Spinal cord (tissue), 10 donors: ENCODE data around the gene SPG11. TPM values are rescaled to one million over a fixed set of nuclear protein-coding genes. Genes with fewer than 3 reads are reported as not detected.

ENCODE experiments used
- DNase-seq, 6 donors: peaks; one replicate each; pipeline versions ENCODE4 v3.0.0 to v3.0.0-alpha.2; 2013 to 2015; ENCODE audit warnings: low spot score in 6 of 6, low read depth in 4 of 6
- H3K27ac ChIP-seq: one replicate; pipeline ENCODE4 v1.5.1; 2013; ENCODE audit warnings: low read depth, low read length, control low read depth
- H3K27me3 ChIP-seq: one replicate; pipeline ENCODE4 v1.6.1; 2013; ENCODE audit warnings: low read length; ENCODE audit not compliant: control insufficient read depth, insufficient read depth
- H3K36me3 ChIP-seq: one replicate; pipeline ENCODE4 v1.6.1; 2013; ENCODE audit warnings: low read length; ENCODE audit not compliant: control insufficient read depth, insufficient read depth
- H3K4me1 ChIP-seq: one replicate; pipeline ENCODE4 v1.6.1; 2013; ENCODE audit warnings: low read length; ENCODE audit not compliant: control insufficient read depth, insufficient read depth
- H3K4me3 ChIP-seq: one replicate; pipeline ENCODE4 v1.5.1; 2013; ENCODE audit warnings: low read depth, low read length, control low read depth
- H3K9me3 ChIP-seq: one replicate; pipeline ENCODE4 v1.6.1; 2013; ENCODE audit warnings: low read length; ENCODE audit not compliant: control insufficient read depth, insufficient read depth
- WGBS: methylation state at CpG from one replicate; pipeline ENCODE4 v1.1.5; 2013; ENCODE audit warnings: missing lambda C conversion rate; ENCODE audit not compliant: insufficient coverage; 5-methylcytosine and 5-hydroxymethylcytosine counted together
- polyA plus RNA-seq, 2 donors: library from polyadenylated mRNA; unstranded; fragments of 120-200 nt; gene quantifications; one replicate each; pipeline ENCODE4 v1.2.1, GENCODE V29; 2013; ENCODE audit not compliant: insufficient read length in 2 of 2
- total RNA-seq, 2 donors: library from RNA; depleted of rRNA in 1 of 2; stranded (reverse); fragments of 120-200 nt in 1 of 2; fragments of >200 nt in 1 of 2; gene quantifications; one replicate each; pipeline versions ENCODE4 v1.2.3 to v1.2.4, GENCODE V29; 2013 to 2014
- donor health status: healthy.

The SPG11 gene
- total and polyA plus RNA-seq, 4 donors: 63.0 to 87.9 (median 81.2) TPM

DNA sequence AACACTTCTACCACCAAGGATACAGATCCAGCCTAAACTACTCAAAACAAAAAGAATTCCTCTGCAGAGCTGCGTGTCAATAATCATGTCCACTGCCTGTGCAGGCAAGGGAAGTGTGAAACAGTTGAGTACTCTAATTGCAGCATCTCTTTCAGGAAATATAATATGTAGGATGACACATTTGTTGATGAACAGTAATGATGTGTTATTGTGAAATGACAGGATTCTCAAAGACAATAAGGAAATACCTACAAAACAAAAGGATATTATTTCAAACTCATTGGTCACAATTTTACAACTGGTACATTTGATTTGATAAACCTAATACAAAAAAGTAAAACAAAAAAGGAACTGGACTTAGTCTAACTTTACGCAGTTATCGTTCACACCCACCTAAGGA lies 4.4 kb downstream of the SPG11 start:
- no peaks in the 10 kb centered on the region for H3K9me3 ChIP-seq
- peaks cover 8% of the 10 kb centered on the region for H3K4me1 ChIP-seq
- no CpG with 5 or more reads among the region's 3 CpGs for WGBS
- H3K27ac ChIP-seq: no peak overlapping the region
- no peaks in the 10 kb centered on the region for H3K27me3 ChIP-seq
- no peak for DNase-seq
- peaks cover 13% of the 10 kb centered on the region for H3K36me3 ChIP-seq
- H3K4me3 ChIP-seq: no peak overlapping the region

- no peak overlapping the region for H3K4me3 ChIP-seq
- DNase-seq: no peak
- H3K27me3 ChIP-seq: no peaks in the 10 kb centered on the region
- no peak overlapping the region for H3K27ac ChIP-seq
- peaks cover 3% of the 10 kb centered on the region for H3K4me1 ChIP-seq
- H3K36me3 ChIP-seq: peaks cover 15% of the 10 kb centered on the region
- H3K9me3 ChIP-seq: no peaks in the 10 kb centered on the region
These were observed 6.1 kb downstream of the SPG11 start for GRCh38 chr15:44657378-44657777.

DNA sequence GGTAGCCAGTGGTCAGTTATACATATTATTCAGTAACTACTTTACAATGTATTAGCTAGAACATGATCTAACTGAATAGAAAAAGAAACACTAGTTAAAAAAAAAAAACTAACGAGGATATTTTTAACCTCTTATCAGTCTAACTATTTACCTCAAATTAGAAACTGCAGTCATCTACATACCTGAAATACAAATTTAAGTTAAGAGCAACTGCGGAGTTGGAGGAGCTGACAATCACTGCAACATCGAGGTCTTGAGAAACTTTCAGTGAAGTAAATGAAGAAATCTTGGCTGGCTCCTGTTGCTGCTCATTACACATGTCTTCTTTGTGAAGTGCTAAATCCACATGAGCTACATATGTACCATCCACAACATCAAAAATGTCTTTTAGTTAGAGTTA lies 6.5 kb downstream of the SPG11 start:
- 100% methylated on average over 1 of the region's 3 CpGs for WGBS
- Histone ChIP-seq H3K27ac (no peak overlapping the region), H3K27me3 (no peaks in the 10 kb centered on the region), H3K9me3 (no peaks in the 10 kb centered on the region), H3K4me1 (no peaks in the 10 kb centered on the region), H3K36me3 (peaks cover 15% of the 10 kb centered on the region), H3K4me3 (no peak overlapping the region)
- DNase-seq: no peak

DNA sequence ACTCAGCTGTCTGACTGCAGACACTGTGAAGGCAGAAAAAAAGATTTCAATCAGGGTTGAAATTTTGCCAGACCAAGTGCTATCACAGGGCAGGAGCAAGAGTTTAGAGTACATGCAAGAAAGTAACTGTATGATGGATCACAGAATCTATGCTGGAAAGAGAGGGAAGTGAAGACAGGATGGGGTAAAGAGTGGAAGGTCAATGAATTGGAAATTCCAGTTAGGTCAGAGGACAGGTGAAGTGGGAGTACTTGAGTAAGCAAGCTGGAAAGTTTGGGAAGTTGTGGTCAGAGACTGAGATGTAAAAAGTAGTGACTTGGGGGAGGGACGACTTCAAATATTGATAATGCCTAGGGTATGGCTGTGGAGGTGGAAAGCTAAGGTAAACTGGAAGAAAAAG lies 7.2 kb downstream of the SPG11 start:
- no peak for DNase-seq
- Histone ChIP-seq H3K27me3 (no peaks in the 10 kb centered on the region), H3K4me3 (no peak overlapping the region), H3K9me3 (no peaks in the 10 kb centered on the region), H3K36me3 (peaks cover 17% of the 10 kb centered on the region), H3K27ac (no peak overlapping the region), H3K4me1 (no peaks in the 10 kb centered on the region)
- WGBS: 100% methylated on average over 1 of the region's 1 CpG

GRCh38 chr15:44654858-44655257 lies 8.6 kb downstream of the SPG11 start:
- no peaks in the 10 kb centered on the region for H3K4me1 ChIP-seq
- DNase-seq: no peak

DNA sequence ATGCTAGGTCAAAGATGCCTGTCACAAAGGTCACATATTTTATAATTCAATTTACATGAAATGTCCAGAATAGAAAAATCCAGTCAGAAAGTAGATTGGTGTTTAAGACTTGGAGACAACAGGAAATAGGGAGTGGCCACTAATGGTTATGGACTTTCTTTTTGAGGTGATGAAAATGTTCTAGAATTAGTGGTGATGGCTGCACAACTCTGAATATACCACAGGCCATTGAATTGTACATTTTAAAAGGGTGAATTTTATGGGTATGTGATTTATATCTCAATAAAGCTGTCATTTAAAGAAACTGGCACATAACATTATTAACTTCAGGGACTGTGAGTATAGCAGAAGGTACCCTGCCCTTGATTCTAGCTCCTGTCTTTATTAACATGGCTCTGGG lies 15.8 kb downstream of the SPG11 start:
- H3K9me3 ChIP-seq: no peaks in the 10 kb centered on the region
- H3K4me3 ChIP-seq: no peak overlapping the region
- H3K4me1 ChIP-seq: no peaks in the 10 kb centered on the region
- no peak overlapping the region for H3K27ac ChIP-seq
- DNase-seq: no peak
- H3K36me3 ChIP-seq: peaks cover 31% of the 10 kb centered on the region
- no peaks in the 10 kb centered on the region for H3K27me3 ChIP-seq

More at GRCh38 chr15:44654858-44655257, 8.6 kb downstream of the SPG11 start:
- Histone ChIP-seq H3K9me3 (no peaks in the 10 kb centered on the region), H3K4me3 (no peak overlapping the region), H3K27ac (no peak overlapping the region), H3K36me3 (peaks cover 28% of the 10 kb centered on the region), H3K27me3 (no peaks in the 10 kb centered on the region)
- WGBS: no CpG with 5 or more reads among the region's 6 CpGs

GRCh38 chr15:44647036-44647435 lies 16.4 kb downstream of the SPG11 start:
- Histone ChIP-seq H3K4me1 (no peaks in the 10 kb centered on the region), H3K36me3 (peaks cover 31% of the 10 kb centered on the region), H3K9me3 (no peaks in the 10 kb centered on the region), H3K27me3 (no peaks in the 10 kb centered on the region), H3K27ac (no peak overlapping the region), H3K4me3 (no peak overlapping the region)
- no peak for DNase-seq
- no CpG with 5 or more reads among the region's 1 CpG for WGBS

DNA sequence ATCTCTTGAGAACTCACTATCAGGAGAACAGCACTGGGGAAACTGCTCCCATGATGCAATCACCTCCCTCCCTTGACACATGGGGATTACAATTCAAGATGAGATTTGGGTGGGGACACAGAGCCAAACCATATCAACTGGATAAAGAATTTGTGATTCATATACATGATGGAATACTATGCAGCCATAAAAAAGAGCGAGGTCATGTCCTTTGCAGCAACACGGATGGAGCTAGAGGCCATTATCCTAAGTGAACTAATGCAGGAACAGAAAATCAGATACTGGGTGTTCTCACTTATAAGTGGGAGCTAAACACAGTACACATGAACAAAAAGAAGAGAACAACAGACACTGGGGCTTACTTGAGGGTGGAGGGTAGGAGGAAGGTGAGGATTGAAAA lies 17.0 kb downstream of the SPG11 start:
- Histone ChIP-seq H3K4me3 (no peak overlapping the region), H3K27me3 (no peaks in the 10 kb centered on the region), H3K4me1 (no peaks in the 10 kb centered on the region), H3K9me3 (no peaks in the 10 kb centered on the region), H3K27ac (no peak overlapping the region), H3K36me3 (peaks cover 31% of the 10 kb centered on the region)
- WGBS: no CpG with 5 or more reads among the region's 2 CpGs
- no peak for DNase-seq

DNA sequence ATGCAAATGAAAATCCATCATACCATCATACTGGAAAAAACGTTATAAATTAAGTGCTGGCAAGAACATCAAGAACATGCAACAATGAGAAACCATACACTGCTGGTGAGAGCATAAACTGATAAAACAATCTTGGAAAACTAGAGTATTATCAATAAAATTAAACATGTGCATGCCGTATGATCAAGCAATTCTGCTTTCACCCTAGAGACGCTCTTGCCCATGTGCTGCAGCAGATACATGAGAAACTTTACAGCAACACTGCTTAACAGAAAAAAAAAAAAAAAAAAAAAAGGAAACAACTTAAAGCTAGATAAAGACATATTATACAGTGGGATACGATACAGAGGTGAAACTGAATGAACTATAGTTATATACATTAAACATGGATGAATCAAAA lies 21.8 kb downstream of the SPG11 start:
- no peaks in the 10 kb centered on the region for H3K27me3 ChIP-seq
- H3K27ac ChIP-seq: no peak overlapping the region
- no peak for DNase-seq
- H3K4me1 ChIP-seq: no peaks in the 10 kb centered on the region
- peaks cover 22% of the 10 kb centered on the region for H3K36me3 ChIP-seq
- H3K4me3 ChIP-seq: no peak overlapping the region
- WGBS: no CpG with 5 or more reads among the region's 4 CpGs
- no peaks in the 10 kb centered on the region for H3K9me3 ChIP-seq

DNA sequence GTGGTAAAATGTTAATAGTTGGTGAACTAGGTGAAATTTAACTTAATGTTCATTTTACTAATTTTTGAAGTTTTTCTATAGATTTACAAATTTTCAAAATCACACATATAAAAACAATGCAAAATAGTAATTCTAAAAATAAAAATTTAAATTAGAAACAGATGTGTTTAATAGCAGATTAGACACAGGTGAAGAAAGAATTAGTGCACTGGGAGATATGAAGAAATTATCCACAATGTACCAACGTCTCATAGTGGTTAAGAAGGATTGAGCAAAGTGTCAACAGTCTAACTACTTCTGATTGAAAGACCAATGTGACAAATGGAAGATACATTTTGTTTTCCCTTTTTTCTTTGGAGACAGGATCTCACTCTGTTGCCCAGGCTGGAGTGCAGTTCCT lies 26.5 kb downstream of the SPG11 start:
- H3K4me3 ChIP-seq: no peak overlapping the region
- no peaks in the 10 kb centered on the region for H3K9me3 ChIP-seq
- H3K4me1 ChIP-seq: no peaks in the 10 kb centered on the region
- no peak overlapping the region for H3K27ac ChIP-seq
- no peak for DNase-seq
- peaks cover 43% of the 10 kb centered on the region for H3K36me3 ChIP-seq
- WGBS: 100% methylated on average over 1 of the region's 1 CpG
- H3K27me3 ChIP-seq: no peaks in the 10 kb centered on the region
